ENCODE results near the gene REXO1. TPM values are rescaled to one million over a fixed set of nuclear protein-coding genes. Genes with fewer than 3 reads are reported as not detected.
A peak's percentile ranks its signal among the peaks of the same experiment; 100 is the strongest.

Gene REXO1
- total and polyA plus RNA-seq, 2 of the 13 experiments (the other 11 are each of a cell fraction or from before 2014, with no cell fraction given) = 5.0 to 11.2 TPM

DNA sequence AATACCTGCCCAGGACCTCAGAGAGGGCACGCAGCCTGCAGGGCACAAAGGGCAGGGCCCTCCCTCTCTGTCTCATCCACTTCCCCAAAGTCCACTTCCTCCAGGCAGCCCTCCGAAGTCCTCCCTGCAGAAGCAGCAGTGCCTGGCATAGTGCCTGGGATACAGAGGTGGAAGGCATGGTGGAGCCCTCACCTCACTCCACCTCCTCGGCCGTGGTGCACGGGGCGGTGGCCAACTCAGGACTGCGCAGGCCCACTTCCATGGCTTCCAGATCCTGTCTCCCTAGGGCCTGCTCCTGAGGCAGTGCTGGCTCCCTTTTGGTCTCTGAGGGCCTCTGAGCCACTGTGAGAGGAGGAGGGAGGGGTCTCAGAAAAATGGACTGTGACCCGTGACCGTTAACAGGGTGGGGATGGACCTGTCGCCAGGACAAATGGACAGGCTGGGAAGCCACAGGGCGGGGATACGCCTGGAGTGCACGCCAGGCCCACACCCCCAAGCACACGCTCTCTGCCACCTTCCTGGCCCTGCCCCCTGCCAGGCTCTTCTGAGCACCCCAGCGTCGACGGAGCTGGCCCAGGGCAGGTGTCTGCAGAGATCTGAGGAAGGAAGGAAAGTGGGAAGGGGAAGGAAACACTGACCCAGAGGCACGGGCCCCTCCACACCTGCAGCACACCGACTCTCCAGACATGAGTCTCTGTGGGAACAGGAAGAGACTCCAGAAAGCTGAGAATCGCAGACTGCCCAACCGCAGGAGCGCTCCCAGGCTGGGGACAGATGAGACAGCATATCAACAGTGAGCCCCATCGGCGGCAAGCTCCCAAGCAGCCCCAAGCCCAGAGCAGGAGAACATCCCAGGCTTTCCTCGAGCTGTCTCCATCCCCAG, 8.4 kb downstream of the REXO1 start (continued):
- TF ChIP-seq, protein P1, sequence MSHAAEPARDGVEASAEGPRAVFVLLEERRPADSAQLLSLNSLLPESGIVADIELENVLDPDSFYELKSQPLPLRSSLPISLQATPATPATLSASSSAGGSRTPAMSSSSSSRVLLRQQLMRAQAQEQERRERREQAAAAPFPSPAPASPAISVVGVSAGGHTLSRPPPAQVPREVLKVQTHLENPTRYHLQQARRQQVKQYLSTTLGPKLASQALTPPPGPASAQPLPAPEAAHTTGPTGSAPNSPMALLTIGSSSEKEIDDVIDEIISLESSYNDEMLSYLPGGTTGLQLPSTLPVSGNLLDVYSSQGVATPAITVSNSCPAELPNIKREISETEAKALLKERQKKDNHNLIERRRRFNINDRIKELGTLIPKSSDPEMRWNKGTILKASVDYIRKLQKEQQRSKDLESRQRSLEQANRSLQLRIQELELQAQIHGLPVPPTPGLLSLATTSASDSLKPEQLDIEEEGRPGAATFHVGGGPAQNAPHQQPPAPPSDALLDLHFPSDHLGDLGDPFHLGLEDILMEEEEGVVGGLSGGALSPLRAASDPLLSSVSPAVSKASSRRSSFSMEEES (CRISPR knock-in tag; IDR thresholded peaks at IDR 0.05) = 0 out of 2 replicates have a peak, but pooled peaks have one; percentile 27
- TF ChIP-seq, protein P2, sequence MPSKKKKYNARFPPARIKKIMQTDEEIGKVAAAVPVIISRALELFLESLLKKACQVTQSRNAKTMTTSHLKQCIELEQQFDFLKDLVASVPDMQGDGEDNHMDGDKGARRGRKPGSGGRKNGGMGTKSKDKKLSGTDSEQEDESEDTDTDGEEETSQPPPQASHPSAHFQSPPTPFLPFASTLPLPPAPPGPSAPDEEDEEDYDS (CRISPR knock-in tag; IDR thresholded peaks at IDR 0.05) = no peak
- no peak for TF ChIP-seq MATR3 (CRISPR knock-in tag; IDR thresholded peaks at IDR 0.05)
- no peak for TF ChIP-seq ZNF83 (CRISPR knock-in tag; IDR thresholded peaks at IDR 0.05; ENCODE audit: borderline replicate concordance)
- TF ChIP-seq, protein P3, sequence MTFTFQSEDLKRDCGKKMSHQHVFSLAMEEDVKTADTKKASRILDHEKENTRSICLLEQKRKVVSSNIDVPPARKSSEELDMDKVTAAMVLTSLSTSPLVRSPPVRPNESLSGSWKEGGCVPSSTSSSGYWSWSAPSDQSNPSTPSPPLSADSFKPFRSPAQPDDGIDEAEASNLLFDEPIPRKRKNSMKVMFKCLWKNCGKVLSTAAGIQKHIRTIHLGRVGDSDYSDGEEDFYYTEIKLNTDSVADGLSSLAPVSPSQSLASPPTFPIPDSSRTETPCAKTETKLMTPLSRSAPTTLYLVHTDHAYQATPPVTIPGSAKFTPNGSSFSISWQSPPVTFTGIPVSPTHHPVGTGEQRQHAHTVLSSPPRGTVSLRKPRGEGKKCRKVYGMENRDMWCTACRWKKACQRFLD (CRISPR knock-in tag; IDR thresholded peaks at IDR 0.05; ENCODE audit: borderline replicate concordance) = no peak
- no peak for TF ChIP-seq SRF (IDR thresholded peaks at IDR 0.05; ENCODE audit: low read depth, low read length)
- TF ChIP-seq ZNF367 (CRISPR knock-in tag; IDR thresholded peaks at IDR 0.05; ENCODE audit: borderline replicate concordance) = no peak
- TF ChIP-seq KAT2B (IDR thresholded peaks at IDR 0.05; ENCODE audit: borderline replicate concordance, low read depth, low read length) = no peak
- no peak for TF ChIP-seq SYNCRIP (IDR thresholded peaks at IDR 0.05; ENCODE audit: insufficient read depth, low read depth, low read length)
- TF ChIP-seq, protein P4, sequence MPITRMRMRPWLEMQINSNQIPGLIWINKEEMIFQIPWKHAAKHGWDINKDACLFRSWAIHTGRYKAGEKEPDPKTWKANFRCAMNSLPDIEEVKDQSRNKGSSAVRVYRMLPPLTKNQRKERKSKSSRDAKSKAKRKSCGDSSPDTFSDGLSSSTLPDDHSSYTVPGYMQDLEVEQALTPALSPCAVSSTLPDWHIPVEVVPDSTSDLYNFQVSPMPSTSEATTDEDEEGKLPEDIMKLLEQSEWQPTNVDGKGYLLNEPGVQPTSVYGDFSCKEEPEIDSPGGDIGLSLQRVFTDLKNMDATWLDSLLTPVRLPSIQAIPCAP (CRISPR knock-in tag; IDR thresholded peaks at IDR 0.05; ENCODE audit: low read depth) = no peak
- TF ChIP-seq ZBTB7B (CRISPR knock-in tag; IDR thresholded peaks at IDR 0.05) = no peak
- TF ChIP-seq, protein P5, sequence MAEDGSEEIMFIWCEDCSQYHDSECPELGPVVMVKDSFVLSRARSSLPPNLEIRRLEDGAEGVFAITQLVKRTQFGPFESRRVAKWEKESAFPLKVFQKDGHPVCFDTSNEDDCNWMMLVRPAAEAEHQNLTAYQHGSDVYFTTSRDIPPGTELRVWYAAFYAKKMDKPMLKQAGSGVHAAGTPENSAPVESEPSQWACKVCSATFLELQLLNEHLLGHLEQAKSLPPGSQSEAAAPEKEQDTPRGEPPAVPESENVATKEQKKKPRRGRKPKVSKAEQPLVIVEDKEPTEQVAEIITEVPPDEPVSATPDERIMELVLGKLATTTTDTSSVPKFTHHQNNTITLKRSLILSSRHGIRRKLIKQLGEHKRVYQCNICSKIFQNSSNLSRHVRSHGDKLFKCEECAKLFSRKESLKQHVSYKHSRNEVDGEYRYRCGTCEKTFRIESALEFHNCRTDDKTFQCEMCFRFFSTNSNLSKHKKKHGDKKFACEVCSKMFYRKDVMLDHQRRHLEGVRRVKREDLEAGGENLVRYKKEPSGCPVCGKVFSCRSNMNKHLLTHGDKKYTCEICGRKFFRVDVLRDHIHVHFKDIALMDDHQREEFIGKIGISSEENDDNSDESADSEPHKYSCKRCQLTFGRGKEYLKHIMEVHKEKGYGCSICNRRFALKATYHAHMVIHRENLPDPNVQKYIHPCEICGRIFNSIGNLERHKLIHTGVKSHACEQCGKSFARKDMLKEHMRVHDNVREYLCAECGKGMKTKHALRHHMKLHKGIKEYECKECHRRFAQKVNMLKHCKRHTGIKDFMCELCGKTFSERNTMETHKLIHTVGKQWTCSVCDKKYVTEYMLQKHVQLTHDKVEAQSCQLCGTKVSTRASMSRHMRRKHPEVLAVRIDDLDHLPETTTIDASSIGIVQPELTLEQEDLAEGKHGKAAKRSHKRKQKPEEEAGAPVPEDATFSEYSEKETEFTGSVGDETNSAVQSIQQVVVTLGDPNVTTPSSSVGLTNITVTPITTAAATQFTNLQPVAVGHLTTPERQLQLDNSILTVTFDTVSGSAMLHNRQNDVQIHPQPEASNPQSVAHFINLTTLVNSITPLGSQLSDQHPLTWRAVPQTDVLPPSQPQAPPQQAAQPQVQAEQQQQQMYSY (CRISPR knock-in tag; IDR thresholded peaks at IDR 0.05) = no peak
- TF ChIP-seq, protein P6, sequence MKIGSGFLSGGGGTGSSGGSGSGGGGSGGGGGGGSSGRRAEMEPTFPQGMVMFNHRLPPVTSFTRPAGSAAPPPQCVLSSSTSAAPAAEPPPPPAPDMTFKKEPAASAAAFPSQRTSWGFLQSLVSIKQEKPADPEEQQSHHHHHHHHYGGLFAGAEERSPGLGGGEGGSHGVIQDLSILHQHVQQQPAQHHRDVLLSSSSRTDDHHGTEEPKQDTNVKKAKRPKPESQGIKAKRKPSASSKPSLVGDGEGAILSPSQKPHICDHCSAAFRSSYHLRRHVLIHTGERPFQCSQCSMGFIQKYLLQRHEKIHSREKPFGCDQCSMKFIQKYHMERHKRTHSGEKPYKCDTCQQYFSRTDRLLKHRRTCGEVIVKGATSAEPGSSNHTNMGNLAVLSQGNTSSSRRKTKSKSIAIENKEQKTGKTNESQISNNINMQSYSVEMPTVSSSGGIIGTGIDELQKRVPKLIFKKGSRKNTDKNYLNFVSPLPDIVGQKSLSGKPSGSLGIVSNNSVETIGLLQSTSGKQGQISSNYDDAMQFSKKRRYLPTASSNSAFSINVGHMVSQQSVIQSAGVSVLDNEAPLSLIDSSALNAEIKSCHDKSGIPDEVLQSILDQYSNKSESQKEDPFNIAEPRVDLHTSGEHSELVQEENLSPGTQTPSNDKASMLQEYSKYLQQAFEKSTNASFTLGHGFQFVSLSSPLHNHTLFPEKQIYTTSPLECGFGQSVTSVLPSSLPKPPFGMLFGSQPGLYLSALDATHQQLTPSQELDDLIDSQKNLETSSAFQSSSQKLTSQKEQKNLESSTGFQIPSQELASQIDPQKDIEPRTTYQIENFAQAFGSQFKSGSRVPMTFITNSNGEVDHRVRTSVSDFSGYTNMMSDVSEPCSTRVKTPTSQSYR (CRISPR knock-in tag; IDR thresholded peaks at IDR 0.05; ENCODE audit: borderline replicate concordance) = no peak
- TF ChIP-seq MEIS1 (CRISPR knock-in tag; IDR thresholded peaks at IDR 0.05; ENCODE audit: borderline replicate concordance) = no peak
- TF ChIP-seq PHF8 (CRISPR knock-in tag; IDR thresholded peaks at IDR 0.05) = no peak
- peak; percentile 62; the same call in 1 of the 3 replicates for TF ChIP-seq MXI1 (IDR thresholded peaks at IDR 0.05; ENCODE audit: borderline replicate concordance, low read depth, low read length)
- no peak for TF ChIP-seq ZNF510 (CRISPR knock-in tag; IDR thresholded peaks at IDR 0.05; ENCODE audit: low read depth)
- no peak for TF ChIP-seq ZNF839 (CRISPR knock-in tag; IDR thresholded peaks at IDR 0.05; ENCODE audit: borderline replicate concordance)

All from HepG2 (cell line).